Dedifferentiated amniotic fluid mesenchymal stem cell (primary cell): ENCODE data around the gene PLEKHA4.
A peak's percentile ranks its signal among the peaks of the same experiment; 100 is the strongest.
"Not testable (repeated sequence)": the region's sequence is repeated elsewhere in the genome, so short reads cannot be mapped to it uniquely, and the experiment has no call there.

Source experiments
- DNase-seq: peaks from one replicate; pipeline ENCODE4 v3.0.0-alpha.2; 2016; ENCODE audit errors: extremely low spot score

Gene PLEKHA4

DNA sequence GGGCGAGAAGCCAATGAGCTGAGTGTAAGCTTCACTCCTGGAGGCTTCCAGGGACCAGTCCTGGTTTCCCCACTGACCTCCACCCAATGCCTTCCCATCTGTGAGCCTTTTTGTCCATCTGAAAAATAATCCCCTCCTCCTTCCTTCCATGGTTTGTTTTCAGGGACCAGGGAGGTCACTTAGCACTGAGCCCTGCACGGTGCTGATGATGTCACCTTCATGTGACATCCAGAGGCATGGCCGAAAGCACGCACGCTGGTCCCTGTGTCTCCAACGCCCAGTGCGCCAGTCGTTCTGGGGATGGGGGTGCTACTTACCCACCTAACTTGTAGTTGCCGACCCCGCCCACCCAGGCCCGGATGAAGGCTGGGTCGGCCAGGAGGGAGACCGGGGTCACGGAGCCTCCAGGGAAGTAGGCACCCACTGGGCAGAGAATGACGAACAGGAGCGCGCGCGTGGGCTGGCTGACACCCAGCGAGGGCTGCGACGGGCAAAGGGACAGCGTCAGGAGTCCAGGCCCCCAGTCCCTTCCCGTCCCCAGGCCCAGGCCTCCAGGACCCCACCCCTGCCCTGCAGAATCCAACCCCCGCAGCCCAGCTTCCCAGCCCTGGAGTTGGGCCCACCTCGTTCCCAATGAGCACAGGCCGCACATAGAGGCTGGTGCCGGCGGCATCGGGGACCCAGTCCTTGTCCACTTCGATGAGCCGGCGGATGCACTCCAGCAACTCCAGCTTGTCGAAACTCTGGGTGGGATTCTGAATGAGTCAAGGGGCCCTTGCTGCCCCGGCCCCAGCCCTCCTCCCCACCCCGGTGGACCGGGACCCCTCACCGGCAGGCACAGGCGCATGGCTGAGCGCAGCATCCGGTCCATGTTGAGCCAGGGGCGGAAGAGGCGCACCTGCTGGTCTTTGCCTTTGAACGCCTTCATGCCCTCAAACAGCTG, 68.8 kb downstream of the PLEKHA4 start:
- no peak for DNase-seq

DNA sequence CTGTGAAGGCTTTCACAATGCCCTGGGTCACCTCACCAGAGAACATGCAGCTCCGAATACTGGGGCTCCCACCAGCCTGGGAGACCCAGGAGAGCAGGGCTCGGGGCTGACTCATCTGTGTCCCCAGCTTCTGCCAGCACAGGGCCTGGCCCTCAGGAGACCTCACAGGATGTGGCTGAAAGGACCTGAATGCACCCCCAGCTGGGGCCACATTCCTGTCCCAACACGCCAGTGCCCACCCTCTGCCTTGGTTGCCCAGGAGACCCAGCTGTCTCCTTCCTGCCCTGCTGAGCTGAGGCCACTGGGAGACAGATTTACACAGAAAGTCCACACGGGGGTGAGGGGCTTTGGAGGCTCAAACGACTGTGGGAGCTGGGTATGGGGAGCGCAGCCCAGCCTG, 69.5 kb downstream of the PLEKHA4 start:
- no peak for DNase-seq

DNA sequence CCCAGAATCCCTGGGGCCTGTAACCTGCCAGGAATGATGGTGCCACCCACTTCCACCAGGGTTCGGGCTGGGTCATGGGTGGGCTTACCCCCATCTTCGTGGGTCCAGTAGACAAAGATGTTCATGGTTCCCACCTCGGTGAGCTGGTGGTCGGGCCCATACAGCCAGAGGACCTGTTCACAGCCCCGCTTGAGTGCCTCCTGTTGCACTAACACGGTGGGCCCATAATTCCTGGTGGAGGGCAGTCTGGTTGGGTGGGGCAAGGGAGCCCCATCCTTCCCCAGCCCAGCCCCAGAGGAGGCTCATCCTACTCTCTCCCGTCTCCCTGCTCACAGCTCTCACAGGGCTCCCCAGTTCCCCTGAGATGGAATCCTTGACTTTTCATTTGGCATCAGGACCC, 71.3 kb downstream of the PLEKHA4 start:
- no peak for DNase-seq

DNA sequence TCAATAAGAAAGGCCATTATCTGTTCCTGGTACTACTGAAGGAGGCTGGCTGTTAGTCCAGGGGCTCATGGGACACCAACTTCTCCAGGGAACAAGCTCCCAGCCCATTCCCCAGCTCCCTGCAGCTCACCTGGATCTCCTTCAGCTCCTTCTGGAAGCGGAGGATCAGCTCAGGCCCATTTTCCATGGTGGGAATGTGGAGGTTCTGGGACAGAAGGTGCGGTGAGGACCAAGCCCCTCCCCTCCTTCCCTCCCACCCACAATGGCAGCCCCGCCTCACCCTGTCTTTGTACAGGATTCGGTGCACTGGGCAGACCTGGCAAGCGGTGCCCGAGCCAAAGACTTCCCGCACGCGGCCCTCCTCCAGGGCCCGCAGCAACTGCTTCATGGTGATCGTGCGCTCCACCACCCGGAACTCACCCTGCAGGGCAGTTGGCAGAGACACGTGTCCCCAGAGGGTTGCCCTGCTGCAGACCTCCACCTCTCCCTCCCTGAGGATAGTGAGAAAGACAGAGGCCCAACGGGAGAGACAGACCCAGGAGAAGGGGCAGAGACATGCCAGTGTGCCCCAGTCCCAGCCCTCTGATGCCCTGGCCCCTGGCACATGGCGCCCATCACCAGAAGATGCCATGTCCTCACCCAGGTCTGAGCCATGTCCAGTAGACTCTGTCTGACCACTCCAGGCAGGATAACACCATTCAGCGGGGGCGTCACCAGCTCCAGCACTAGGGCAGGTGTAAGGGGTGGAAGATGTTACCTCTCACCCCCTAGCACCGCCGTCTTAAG, 71.9 kb downstream of the PLEKHA4 start:
- no peak for DNase-seq

DNA sequence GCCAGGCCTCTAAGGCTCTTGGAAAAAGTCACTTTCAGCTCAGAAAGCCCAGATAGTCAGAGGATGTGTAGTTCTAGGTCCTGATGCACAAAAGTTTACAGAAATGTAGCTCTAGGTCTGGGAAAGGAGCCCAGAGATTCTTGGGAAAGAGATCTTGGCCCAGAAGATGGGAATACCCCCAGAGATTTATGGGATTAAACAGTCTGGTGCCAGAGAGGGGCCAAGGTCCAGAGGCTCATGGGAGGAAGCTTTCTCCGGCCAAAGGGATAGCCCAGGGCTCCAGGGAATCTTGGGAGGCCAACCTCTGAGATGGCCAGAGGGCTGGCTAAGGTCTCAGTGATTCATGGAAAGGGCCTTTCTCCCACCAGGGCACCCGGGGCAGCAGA, 72.7 kb downstream of the PLEKHA4 start:
- DNase-seq, result no peak

DNA sequence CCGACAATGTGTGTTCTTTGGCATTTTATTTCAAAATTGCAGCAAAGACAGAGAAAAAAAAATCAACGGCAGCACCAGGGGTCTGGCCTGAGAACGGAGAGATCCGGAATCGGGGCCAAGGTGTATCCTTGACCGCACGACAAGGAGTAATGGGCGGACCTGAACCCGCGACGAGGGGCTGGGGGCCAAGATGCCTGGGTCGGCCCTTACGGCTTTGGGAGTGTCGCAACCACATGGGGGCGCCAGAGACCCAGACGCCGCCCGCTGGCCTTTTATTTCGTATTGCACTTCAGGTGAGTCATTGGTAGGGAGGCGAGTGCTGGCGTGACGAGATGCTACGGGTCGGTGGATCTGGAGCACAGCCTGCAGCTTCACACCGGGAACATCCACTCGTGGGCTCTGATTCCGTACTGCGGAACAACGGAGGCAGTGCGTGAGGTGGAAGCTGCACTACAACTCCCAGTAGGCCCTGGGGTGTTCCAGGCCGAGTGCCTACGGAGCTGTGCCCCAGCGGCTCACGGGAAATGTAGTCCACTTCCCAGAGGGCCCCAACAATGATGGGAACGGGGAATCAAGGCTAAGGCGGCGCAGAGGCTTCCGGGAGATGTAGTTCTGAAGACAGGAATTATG, 73.2 kb downstream of the PLEKHA4 start:
- peak; percentile 95 for DNase-seq

DNA sequence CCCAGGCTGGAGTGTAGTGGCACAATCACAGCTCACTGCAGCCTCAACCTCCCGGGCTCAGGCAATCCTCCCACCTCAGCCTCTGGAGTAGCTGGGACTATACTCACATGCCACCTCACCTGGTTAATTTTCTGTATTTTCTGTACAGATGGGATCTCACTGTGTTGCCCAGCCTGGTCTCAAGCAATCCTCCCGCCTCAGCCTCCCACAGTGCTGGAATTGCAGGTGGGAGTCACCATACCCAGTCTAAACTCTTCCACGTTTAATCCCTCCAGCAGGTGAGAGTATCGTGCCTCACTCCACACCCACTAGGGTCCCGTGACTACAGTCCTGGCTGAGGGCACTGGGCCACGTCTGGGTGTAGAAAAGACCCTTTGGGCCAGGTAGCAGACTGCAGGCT, 74.1 kb downstream of the PLEKHA4 start:
- no peak for DNase-seq

DNA sequence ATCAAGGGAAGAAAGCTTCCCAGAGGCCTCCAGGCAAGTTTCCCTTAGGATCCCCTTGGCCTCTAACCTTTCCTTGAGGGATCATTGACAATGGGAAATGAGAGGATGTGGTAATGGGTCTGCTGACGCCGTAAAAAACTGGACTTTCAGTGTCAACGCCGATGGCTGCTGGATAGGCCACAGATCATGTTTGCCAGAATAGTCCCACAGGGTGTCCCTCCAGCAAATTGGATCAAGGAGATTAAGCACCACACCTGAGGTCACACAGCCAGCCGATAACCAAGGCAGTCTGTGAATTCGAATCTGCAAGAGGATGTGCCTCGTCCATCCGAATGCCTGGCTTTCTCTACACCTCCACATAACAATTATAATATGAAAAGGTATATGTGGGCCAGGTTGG, 75.1 kb downstream of the PLEKHA4 start:
- no peak for DNase-seq

DNA sequence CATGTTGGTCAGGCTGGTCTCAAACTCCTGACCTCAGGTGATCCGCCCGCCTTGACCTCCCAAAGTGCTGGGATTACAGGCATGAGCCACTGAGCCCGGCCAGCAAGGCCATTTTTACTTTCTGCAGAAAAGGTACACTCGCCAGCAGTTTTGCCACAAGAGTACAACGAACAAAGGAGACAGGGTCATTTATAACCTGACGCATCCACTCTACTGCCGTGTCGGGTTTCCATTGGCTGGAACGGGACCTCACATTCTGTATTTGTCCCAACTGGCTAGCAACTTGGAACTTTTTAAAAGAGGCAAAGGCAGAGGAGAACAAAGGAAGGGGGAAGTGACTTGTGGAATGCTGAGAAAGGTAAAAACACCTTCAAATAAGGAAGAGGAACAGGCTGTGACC, 81.1 kb downstream of the PLEKHA4 start:
- not testable (repeated sequence) for DNase-seq
